ENCODE measurements around the gene NDST1. TPM values are rescaled to one million over a fixed set of nuclear protein-coding genes. Genes with fewer than 3 reads are reported as not detected.

Gene NDST1
- polyA plus RNA-seq, 1 of the 3 experiments (the other 2 are of a cell fraction): 29.2 TPM

- Histone ChIP-seq H3K9me2 (no peaks in the 10 kb centered on the region), H2AFZ (ENCODE audit: low read depth) (no peak overlapping the region), H3K9me3 (no peaks in the 10 kb centered on the region), H3K4me3 (ENCODE audit: low read depth in 2 of 2, low read length in 1 of 2) (no peak overlapping the region), H3K27ac (ENCODE audit: low read depth in 2 of 2, low read length in 1 of 2) (no peak overlapping the region), H3K4me1 (ENCODE audit: control insufficient read depth in 1 of 2, insufficient read depth in 2 of 2, low read depth in 1 of 2, low read length in 1 of 2) (peaks cover 0 to 14% of the 10 kb centered on the region in 2 experiments; a peak in 2 of 4 replicates), H3F3A (replicated peaks; ENCODE audit: insufficient read depth) (peaks cover 3% of the 10 kb centered on the region), H3K27me3 (ENCODE audit: insufficient read depth) (no peaks in the 10 kb centered on the region), H4K20me1 (ENCODE audit: insufficient read depth) (no peaks in the 10 kb centered on the region), H3K36me3 (replicated peaks in 1 of 2; ENCODE audit: control insufficient read depth in 1 of 2, insufficient read depth in 2 of 2, low read length in 1 of 2) (peaks cover 30 to 66% of the 10 kb centered on the region in 2 experiments), H3K9ac (no peak overlapping the region), H3K4me2 (no peak overlapping the region), H3K79me2 (ENCODE audit: insufficient read depth) (no peaks in the 10 kb centered on the region)
- 92% methylated on average over 8 of the region's 8 CpGs for WGBS (ENCODE audit: low lambda C conversion rate)
- ChIA-PET POLR2A (no interaction called here), CTCF (interaction anchor here (0.9 to 1.9 kb wide), 4 partner anchors 10 to 297 kb away, joined by 3 to 7 read pairs (median 4); partner anchors contain the start of gene SMIM3)
- TF ChIP-seq TAF1 (IDR thresholded peaks at IDR 0.05; ENCODE audit: borderline replicate concordance, low read depth, low read length) (no peak), CTCF (IDR thresholded peaks at IDR 0.05) (no peak), CHD2 (IDR thresholded peaks at IDR 0.05; ENCODE audit: low read length, partially characterized antibody) (no peak), FOXJ3 (CRISPR knock-in tag; IDR thresholded peaks at IDR 0.05) (no peak), POLR2AphosphoS5 (IDR thresholded peaks at IDR 0.05; ENCODE audit: low read depth, low read length) (no peak), RFX5 (IDR thresholded peaks at IDR 0.05; ENCODE audit: low read length) (no peak), GATA2 (CRISPR knock-in tag; IDR thresholded peaks at IDR 0.05) (no peak), ELF1 (IDR thresholded peaks at IDR 0.05) (no peak), EZH2phosphoT487 (IDR thresholded peaks at IDR 0.05; ENCODE audit: borderline replicate concordance, low read depth) (no peak), NFIC (IDR thresholded peaks at IDR 0.05; ENCODE audit: borderline replicate concordance) (no peak), MXI1 (IDR thresholded peaks at IDR 0.05; ENCODE audit: low read depth, low read length) (no peak), YY1 (IDR thresholded peaks at IDR 0.05; ENCODE audit: low read depth) (no peak), MEF2A (IDR thresholded peaks at IDR 0.05; ENCODE audit: borderline replicate concordance, low read depth) (no peak)
- no peak for DNase-seq
These were observed 42.4 kb downstream of the NDST1 start for GRCh38 chr5:150550286-150550685.

GRCh38 chr5:150551066-150551465 lies 43.1 kb downstream of the NDST1 start:
- H3K36me3 ChIP-seq (replicated peaks in 1 of 2; ENCODE audit: control insufficient read depth in 1 of 2, insufficient read depth in 2 of 2, low read length in 1 of 2): peaks cover 25 to 69% of the 10 kb centered on the region in 2 experiments
- CTCF ChIA-PET: interaction anchor here (0.9 to 1.9 kb wide), 3 partner anchors 9 to 227 kb away, joined by 3 to 7 read pairs (median 5); partner anchors contain the start of gene SMIM3
- TF ChIP-seq TEAD4 (IDR thresholded peaks at IDR 0.05; ENCODE audit: borderline replicate concordance, insufficient read depth): no peak
- TF ChIP-seq TCF12 (IDR thresholded peaks at IDR 0.05): no peak
- TF ChIP-seq GATA2 (CRISPR knock-in tag; IDR thresholded peaks at IDR 0.05): no peak
- TF ChIP-seq REST (IDR thresholded peaks at IDR 0.05; ENCODE audit: low read depth, low read length): no peak
- TF ChIP-seq TAF1 (IDR thresholded peaks at IDR 0.05; ENCODE audit: borderline replicate concordance, low read depth, low read length): no peak
- no peak for TF ChIP-seq IRF3 (IDR thresholded peaks at IDR 0.05; ENCODE audit: low read depth, low read length)
- no peak for TF ChIP-seq USF1 (IDR thresholded peaks at IDR 0.05; ENCODE audit: borderline replicate concordance, low read depth)
- no peak for TF ChIP-seq MXI1 (IDR thresholded peaks at IDR 0.05; ENCODE audit: low read depth, low read length)
- TF ChIP-seq ELF1 (IDR thresholded peaks at IDR 0.05): no peak
- TF ChIP-seq CHD2 (IDR thresholded peaks at IDR 0.05; ENCODE audit: low read length, partially characterized antibody): no peak
- no peak for TF ChIP-seq EZH2phosphoT487 (IDR thresholded peaks at IDR 0.05; ENCODE audit: borderline replicate concordance, low read depth)
- no peak for TF ChIP-seq NFIC (IDR thresholded peaks at IDR 0.05; ENCODE audit: borderline replicate concordance)
- TF ChIP-seq FOXJ3 (CRISPR knock-in tag; IDR thresholded peaks at IDR 0.05): no peak
- no peak for TF ChIP-seq MEF2A (IDR thresholded peaks at IDR 0.05; ENCODE audit: borderline replicate concordance, low read depth)
- TF ChIP-seq FOXM1 (IDR thresholded peaks at IDR 0.05; ENCODE audit: low read depth): no peak
- no peak for TF ChIP-seq RAD21 (IDR thresholded peaks at IDR 0.05; ENCODE audit: low read length)
- no peak for TF ChIP-seq YY1 (IDR thresholded peaks at IDR 0.05; ENCODE audit: low read depth)

More at GRCh38 chr5:150551066-150551465, 43.1 kb downstream of the NDST1 start:
- Histone ChIP-seq H3K27ac (ENCODE audit: low read depth in 2 of 2, low read length in 1 of 2) (no peak overlapping the region), H3K27me3 (ENCODE audit: insufficient read depth) (no peaks in the 10 kb centered on the region), H3K4me1 (ENCODE audit: control insufficient read depth in 1 of 2, insufficient read depth in 2 of 2, low read depth in 1 of 2, low read length in 1 of 2) (peaks cover 0 to 9% of the 10 kb centered on the region in 2 experiments; a peak in 2 of 4 replicates), H3K79me2 (ENCODE audit: insufficient read depth) (no peaks in the 10 kb centered on the region), H2AFZ (ENCODE audit: low read depth) (no peak overlapping the region), H4K20me1 (ENCODE audit: insufficient read depth) (no peaks in the 10 kb centered on the region), H3K9me3 (no peaks in the 10 kb centered on the region), H3K4me2 (no peak overlapping the region), H3K9ac (no peak overlapping the region), H3K9me2 (no peaks in the 10 kb centered on the region), H3F3A (replicated peaks; ENCODE audit: insufficient read depth) (no peaks in the 10 kb centered on the region), H3K4me3 (ENCODE audit: low read depth in 2 of 2, low read length in 1 of 2) (no peak overlapping the region)
- no peak for DNase-seq
- 92% methylated on average over 2 of the region's 2 CpGs for WGBS (ENCODE audit: low lambda C conversion rate)
- POLR2A ChIA-PET: interaction anchor here (0.6 kb wide), 1 partner anchor 165 kb away, joined by 3 read pairs; no protein-coding TSS in a partner anchor
